ENCODE data around the gene TCAIM. TPM values are rescaled to one million over a fixed set of nuclear protein-coding genes. Genes with fewer than 3 reads are reported as not detected.

The TCAIM gene
- polyA plus RNA-seq, 1 experiment, result 29.6 TPM

GRCh38 chr3:44409640-44410410 is 71.3 kb downstream of the TCAIM start:
- POLR2A ChIA-PET, result no interaction called here
- no peak for DNase-seq (ENCODE audit: low read depth, low spot score)
- no peak overlapping the region for H3K4me3 ChIP-seq (ENCODE audit: low read depth, low read length)
- TF ChIP-seq, protein P1, sequence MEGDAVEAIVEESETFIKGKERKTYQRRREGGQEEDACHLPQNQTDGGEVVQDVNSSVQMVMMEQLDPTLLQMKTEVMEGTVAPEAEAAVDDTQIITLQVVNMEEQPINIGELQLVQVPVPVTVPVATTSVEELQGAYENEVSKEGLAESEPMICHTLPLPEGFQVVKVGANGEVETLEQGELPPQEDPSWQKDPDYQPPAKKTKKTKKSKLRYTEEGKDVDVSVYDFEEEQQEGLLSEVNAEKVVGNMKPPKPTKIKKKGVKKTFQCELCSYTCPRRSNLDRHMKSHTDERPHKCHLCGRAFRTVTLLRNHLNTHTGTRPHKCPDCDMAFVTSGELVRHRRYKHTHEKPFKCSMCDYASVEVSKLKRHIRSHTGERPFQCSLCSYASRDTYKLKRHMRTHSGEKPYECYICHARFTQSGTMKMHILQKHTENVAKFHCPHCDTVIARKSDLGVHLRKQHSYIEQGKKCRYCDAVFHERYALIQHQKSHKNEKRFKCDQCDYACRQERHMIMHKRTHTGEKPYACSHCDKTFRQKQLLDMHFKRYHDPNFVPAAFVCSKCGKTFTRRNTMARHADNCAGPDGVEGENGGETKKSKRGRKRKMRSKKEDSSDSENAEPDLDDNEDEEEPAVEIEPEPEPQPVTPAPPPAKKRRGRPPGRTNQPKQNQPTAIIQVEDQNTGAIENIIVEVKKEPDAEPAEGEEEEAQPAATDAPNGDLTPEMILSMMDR (IDR thresholded peaks at IDR 0.05; ENCODE audit: low read depth, low read length), result no peak
- no peak overlapping the region for H3K27ac ChIP-seq (ENCODE audit: low read depth, low read length)
- no peaks in the 10 kb centered on the region for H3K27me3 ChIP-seq (ENCODE audit: control insufficient read depth, insufficient read depth, low read length)
- no peaks in the 10 kb centered on the region for H3K9me3 ChIP-seq (ENCODE audit: control insufficient read depth, insufficient read depth, low read length)
- CTCF ChIA-PET, result no interaction called here

GRCh38 chr3:44411031-44411645 is 72.6 kb downstream of the TCAIM start:
- CTCF ChIA-PET, result no interaction called here

GRCh38 chr3:44412365-44412764 is 73.8 kb downstream of the TCAIM start:
- H3K9me3 ChIP-seq (ENCODE audit: control insufficient read depth, insufficient read depth, low read length), result no peaks in the 10 kb centered on the region
- TF ChIP-seq, protein P1 (IDR thresholded peaks at IDR 0.05; ENCODE audit: low read depth, low read length), result no peak
- H3K27me3 ChIP-seq (ENCODE audit: control insufficient read depth, insufficient read depth, low read length), result no peaks in the 10 kb centered on the region
- H3K4me3 ChIP-seq (ENCODE audit: low read depth, low read length), result no peak overlapping the region
- no peak for DNase-seq (ENCODE audit: low read depth, low spot score)
- ChIA-PET POLR2A (no interaction called here), CTCF (no interaction called here)
- no peak overlapping the region for H3K27ac ChIP-seq (ENCODE audit: low read depth, low read length)

More at GRCh38 chr3:44411031-44411645, 72.6 kb downstream of the TCAIM start:
- no peaks in the 10 kb centered on the region for H3K27me3 ChIP-seq (ENCODE audit: control insufficient read depth, insufficient read depth, low read length)
- no peak overlapping the region for H3K27ac ChIP-seq (ENCODE audit: low read depth, low read length)
- H3K9me3 ChIP-seq (ENCODE audit: control insufficient read depth, insufficient read depth, low read length), result no peaks in the 10 kb centered on the region
- TF ChIP-seq, protein P1 (IDR thresholded peaks at IDR 0.05; ENCODE audit: low read depth, low read length), result no peak
- POLR2A ChIA-PET, result no interaction called here
- DNase-seq (ENCODE audit: low read depth, low spot score), result no peak
- H3K4me3 ChIP-seq (ENCODE audit: low read depth, low read length), result no peak overlapping the region

DNA sequence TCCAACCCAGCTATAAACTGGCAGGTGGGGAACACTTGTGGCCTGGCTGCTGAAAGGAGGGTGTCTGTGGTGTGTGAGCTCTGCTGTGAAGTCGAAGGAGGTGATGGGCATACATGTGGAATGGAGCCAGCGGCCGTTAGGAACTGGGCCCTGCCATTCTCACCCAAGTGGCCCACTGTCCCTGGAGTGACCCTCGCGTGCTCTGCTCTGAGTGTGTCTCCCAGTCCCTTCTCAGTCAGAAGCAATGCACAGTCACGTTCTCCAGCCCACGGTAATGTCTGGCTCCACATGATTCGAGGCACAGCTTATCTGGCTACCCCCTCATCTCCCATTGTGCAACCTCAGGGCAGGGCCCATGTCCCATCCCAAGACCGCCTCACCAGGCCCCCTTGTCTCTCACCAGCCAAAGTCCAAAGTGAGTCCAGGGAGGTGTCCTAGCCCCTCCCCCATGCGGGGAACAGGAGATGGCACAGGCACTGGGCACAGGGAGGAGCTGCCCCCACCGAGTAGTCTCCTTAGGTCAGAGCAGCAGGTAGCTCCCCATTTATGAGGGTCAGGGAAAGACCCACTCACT is 76.0 kb downstream of the TCAIM start:
- DNase-seq (ENCODE audit: low read depth, low spot score), result no peak
- POLR2A ChIA-PET, result no interaction called here
- no peak overlapping the region for H3K27ac ChIP-seq (ENCODE audit: low read depth, low read length)
- H3K4me3 ChIP-seq (ENCODE audit: low read depth, low read length), result no peak overlapping the region
- H3K27me3 ChIP-seq (ENCODE audit: control insufficient read depth, insufficient read depth, low read length), result no peaks in the 10 kb centered on the region
- TF ChIP-seq, protein P1 (IDR thresholded peaks at IDR 0.05; ENCODE audit: low read depth, low read length), result no peak
- CTCF ChIA-PET, result no interaction called here
- no peaks in the 10 kb centered on the region; the same call in 1 of the 2 replicates for H3K9me3 ChIP-seq (ENCODE audit: control insufficient read depth, insufficient read depth, low read length)

- Histone ChIP-seq H3K4me3 (ENCODE audit: low read depth, low read length) (no peak overlapping the region), H3K9me3 (ENCODE audit: control insufficient read depth, insufficient read depth, low read length) (no peaks in the 10 kb centered on the region; the same call in 1 of the 2 replicates), H3K27ac (ENCODE audit: low read depth, low read length) (no peak overlapping the region), H3K27me3 (ENCODE audit: control insufficient read depth, insufficient read depth, low read length) (no peaks in the 10 kb centered on the region)
- TF ChIP-seq, protein P1 (IDR thresholded peaks at IDR 0.05; ENCODE audit: low read depth, low read length), result no peak
- POLR2A ChIA-PET, result no interaction called here
- CTCF ChIA-PET, result no interaction called here
- no peak for DNase-seq (ENCODE audit: low read depth, low spot score)
These were observed 76.9 kb downstream of the TCAIM start for GRCh38 chr3:44415421-44415820.
